ENCODE data around the gene ACAD9.
"Not testable (repeated sequence)": the region's sequence is repeated elsewhere in the genome, so short reads cannot be mapped to it uniquely, and the experiment has no call there.

The ACAD9 gene

GRCh38 chr3:128874481-128875180 is 4.8 kb upstream of the ACAD9 start:
- Histone ChIP-seq H3K9ac (ENCODE audit: low read length in 2 of 2) (peak overlapping the region in 1 of 2 donors; percentile 29), H3K4me3 (ENCODE audit: low read length in 2 of 2) (no peak overlapping the region), H3K27ac (ENCODE audit: low read length) (no peak overlapping the region), H3K4me1 (ENCODE audit: control insufficient read depth, insufficient read depth, low read length) (peaks cover 17% of the 10 kb centered on the region), H3K9me3 (ENCODE audit: control insufficient read depth in 2 of 2, low read length in 2 of 2) (no peaks in the 10 kb centered on the region), H3K27me3 (ENCODE audit: control insufficient read depth in 1 of 2, insufficient read depth in 2 of 2, low read length in 2 of 2) (no peaks in the 10 kb centered on the region), H3K36me3 (ENCODE audit: control insufficient read depth in 2 of 2, insufficient read depth in 2 of 2, low read length in 2 of 2) (no peaks in the 10 kb centered on the region)

GRCh38 chr3:128875556-128876120 is 3.8 kb upstream of the ACAD9 start:
- peaks cover 27% of the 10 kb centered on the region for H3K4me1 ChIP-seq (ENCODE audit: control insufficient read depth, insufficient read depth, low read length)
- H3K9me3 ChIP-seq (ENCODE audit: control insufficient read depth in 2 of 2, low read length in 2 of 2), result no peaks in the 10 kb centered on the region
- no peaks in the 10 kb centered on the region for H3K27me3 ChIP-seq (ENCODE audit: control insufficient read depth in 1 of 2, insufficient read depth in 2 of 2, low read length in 2 of 2)
- no peaks in the 10 kb centered on the region for H3K36me3 ChIP-seq (ENCODE audit: control insufficient read depth in 2 of 2, insufficient read depth in 2 of 2, low read length in 2 of 2)
- H3K9ac ChIP-seq (ENCODE audit: low read length in 2 of 2), result peak overlapping the region in 1 of 2 donors; percentile 7
- H3K27ac ChIP-seq (ENCODE audit: low read length), result no peak overlapping the region
- H3K4me3 ChIP-seq (ENCODE audit: low read length in 2 of 2), result no peak overlapping the region

GRCh38 chr3:128878011-128878457 is 1.4 kb upstream of the ACAD9 start:
- H3K9ac ChIP-seq (ENCODE audit: low read length in 2 of 2), result peak overlapping the region; percentile 93 to 100
- no peaks in the 10 kb centered on the region for H3K9me3 ChIP-seq (ENCODE audit: control insufficient read depth in 2 of 2, low read length in 2 of 2)
- peaks cover 41% of the 10 kb centered on the region for H3K4me1 ChIP-seq (ENCODE audit: control insufficient read depth, insufficient read depth, low read length)
- H3K36me3 ChIP-seq (ENCODE audit: control insufficient read depth in 2 of 2, insufficient read depth in 2 of 2, low read length in 2 of 2), result peaks cover 9% of the 10 kb centered on the region in 2 donors
- peak overlapping the region; percentile 65 to 95 for H3K4me3 ChIP-seq (ENCODE audit: low read length in 2 of 2)
- H3K27ac ChIP-seq (ENCODE audit: low read length), result peak overlapping the region; percentile 99
- H3K27me3 ChIP-seq (ENCODE audit: control insufficient read depth in 1 of 2, insufficient read depth in 2 of 2, low read length in 2 of 2), result no peaks in the 10 kb centered on the region

GRCh38 chr3:128878556-128879124 is 780 bp upstream of the ACAD9 start:
- H3K4me1 ChIP-seq (ENCODE audit: control insufficient read depth, insufficient read depth, low read length), result peaks cover 43% of the 10 kb centered on the region

GRCh38 chr3:128879991-128880390 is 571 bp downstream of the ACAD9 start:
- no peaks in the 10 kb centered on the region for H3K27me3 ChIP-seq (ENCODE audit: control insufficient read depth in 1 of 2, insufficient read depth in 2 of 2, low read length in 2 of 2)
- H3K9me3 ChIP-seq (ENCODE audit: control insufficient read depth in 2 of 2, low read length in 2 of 2), result no peaks in the 10 kb centered on the region
- H3K36me3 ChIP-seq (ENCODE audit: control insufficient read depth in 2 of 2, insufficient read depth in 2 of 2, low read length in 2 of 2), result peaks cover 11 to 16% of the 10 kb centered on the region in 2 donors
- H3K4me3 ChIP-seq (ENCODE audit: low read length in 2 of 2), result peak overlapping the region; percentile 95
- H3K4me1 ChIP-seq (ENCODE audit: control insufficient read depth, insufficient read depth, low read length), result peaks cover 43% of the 10 kb centered on the region
- H3K9ac ChIP-seq (ENCODE audit: low read length in 2 of 2), result peak overlapping the region; percentile 93 to 100
- H3K27ac ChIP-seq (ENCODE audit: low read length), result peak overlapping the region; percentile 99

More at GRCh38 chr3:128878556-128879124, 780 bp upstream of the ACAD9 start:
- Histone ChIP-seq H3K27me3 (ENCODE audit: control insufficient read depth in 1 of 2, insufficient read depth in 2 of 2, low read length in 2 of 2) (no peaks in the 10 kb centered on the region), H3K27ac (ENCODE audit: low read length) (peak overlapping the region; percentile 99), H3K9ac (ENCODE audit: low read length in 2 of 2) (peak overlapping the region; percentile 93 to 100), H3K4me3 (ENCODE audit: low read length in 2 of 2) (peak overlapping the region; percentile 65 to 95), H3K36me3 (ENCODE audit: control insufficient read depth in 2 of 2, insufficient read depth in 2 of 2, low read length in 2 of 2) (peaks cover 9% of the 10 kb centered on the region in 2 donors), H3K9me3 (ENCODE audit: control insufficient read depth in 2 of 2, low read length in 2 of 2) (no peaks in the 10 kb centered on the region)

GRCh38 chr3:128880455-128880854 is 1.0 kb downstream of the ACAD9 start:
- not testable (repeated sequence) for H3K9me3 ChIP-seq (ENCODE audit: control insufficient read depth in 2 of 2, low read length in 2 of 2); H3K27me3 ChIP-seq (ENCODE audit: control insufficient read depth in 1 of 2, insufficient read depth in 2 of 2, low read length in 2 of 2); H3K27ac ChIP-seq (ENCODE audit: low read length)
- Histone ChIP-seq H3K36me3 (ENCODE audit: control insufficient read depth in 2 of 2, insufficient read depth in 2 of 2, low read length in 2 of 2) (peaks cover 12 to 16% of the 10 kb centered on the region in 2 donors), H3K4me1 (ENCODE audit: control insufficient read depth, insufficient read depth, low read length) (peaks cover 43% of the 10 kb centered on the region), H3K4me3 (ENCODE audit: low read length in 2 of 2) (peak overlapping the region; percentile 95), H3K9ac (ENCODE audit: low read length in 2 of 2) (peak overlapping the region in 1 of 2 donors; percentile 93)

GRCh38 chr3:128881576-128881975 is 2.2 kb downstream of the ACAD9 start:
- no peak overlapping the region for H3K27ac ChIP-seq (ENCODE audit: low read length)

GRCh38 chr3:128882719-128883118 is 3.3 kb downstream of the ACAD9 start:
- Histone ChIP-seq H3K4me3 (ENCODE audit: low read length in 2 of 2) (no peak overlapping the region), H3K4me1 (ENCODE audit: control insufficient read depth, insufficient read depth, low read length) (peaks cover 41% of the 10 kb centered on the region), H3K36me3 (ENCODE audit: control insufficient read depth in 2 of 2, insufficient read depth in 2 of 2, low read length in 2 of 2) (peaks cover 18 to 20% of the 10 kb centered on the region in 2 donors), H3K9ac (ENCODE audit: low read length in 2 of 2) (no peak overlapping the region), H3K27me3 (ENCODE audit: control insufficient read depth in 1 of 2, insufficient read depth in 2 of 2, low read length in 2 of 2) (no peaks in the 10 kb centered on the region), H3K27ac (ENCODE audit: low read length) (no peak overlapping the region), H3K9me3 (ENCODE audit: control insufficient read depth in 2 of 2, low read length in 2 of 2) (no peaks in the 10 kb centered on the region)

More at GRCh38 chr3:128881576-128881975, 2.2 kb downstream of the ACAD9 start:
- no peaks in the 10 kb centered on the region for H3K9me3 ChIP-seq (ENCODE audit: control insufficient read depth in 2 of 2, low read length in 2 of 2)
- H3K4me3 ChIP-seq (ENCODE audit: low read length in 2 of 2), result no peak overlapping the region
- peaks cover 12 to 16% of the 10 kb centered on the region in 2 donors for H3K36me3 ChIP-seq (ENCODE audit: control insufficient read depth in 2 of 2, insufficient read depth in 2 of 2, low read length in 2 of 2)
- H3K27me3 ChIP-seq (ENCODE audit: control insufficient read depth in 1 of 2, insufficient read depth in 2 of 2, low read length in 2 of 2), result no peaks in the 10 kb centered on the region
- H3K9ac ChIP-seq (ENCODE audit: low read length in 2 of 2), result no peak overlapping the region
- peaks cover 43% of the 10 kb centered on the region for H3K4me1 ChIP-seq (ENCODE audit: control insufficient read depth, insufficient read depth, low read length)

- H3K27ac ChIP-seq (ENCODE audit: low read length), result no peak overlapping the region
- no peaks in the 10 kb centered on the region for H3K27me3 ChIP-seq (ENCODE audit: control insufficient read depth in 1 of 2, insufficient read depth in 2 of 2, low read length in 2 of 2)
- peaks cover 22 to 24% of the 10 kb centered on the region in 2 donors for H3K36me3 ChIP-seq (ENCODE audit: control insufficient read depth in 2 of 2, insufficient read depth in 2 of 2, low read length in 2 of 2)
- no peak overlapping the region for H3K4me3 ChIP-seq (ENCODE audit: low read length in 2 of 2)
- peaks cover 22% of the 10 kb centered on the region for H3K4me1 ChIP-seq (ENCODE audit: control insufficient read depth, insufficient read depth, low read length)
- no peak overlapping the region for H3K9ac ChIP-seq (ENCODE audit: low read length in 2 of 2)
- H3K9me3 ChIP-seq (ENCODE audit: control insufficient read depth in 2 of 2, low read length in 2 of 2), result no peaks in the 10 kb centered on the region
Measured at GRCh38 chr3:128884992-128885391, 5.6 kb downstream of the ACAD9 start.

GRCh38 chr3:128889139-128889894 is 9.9 kb downstream of the ACAD9 start:
- H3K4me1 ChIP-seq (ENCODE audit: control insufficient read depth, insufficient read depth, low read length), result no peaks in the 10 kb centered on the region
- no peak overlapping the region for H3K27ac ChIP-seq (ENCODE audit: low read length)
- H3K9ac ChIP-seq (ENCODE audit: low read length in 2 of 2), result no peak overlapping the region
- no peaks in the 10 kb centered on the region for H3K9me3 ChIP-seq (ENCODE audit: control insufficient read depth in 2 of 2, low read length in 2 of 2)
- no peak overlapping the region for H3K4me3 ChIP-seq (ENCODE audit: low read length in 2 of 2)
- no peaks in the 10 kb centered on the region for H3K27me3 ChIP-seq (ENCODE audit: control insufficient read depth in 1 of 2, insufficient read depth in 2 of 2, low read length in 2 of 2)
- H3K36me3 ChIP-seq (ENCODE audit: control insufficient read depth in 2 of 2, insufficient read depth in 2 of 2, low read length in 2 of 2), result peaks cover 18 to 20% of the 10 kb centered on the region in 2 donors
